Measurements from ENCODE around the gene PLXNA2.

- no peak for TF ChIP-seq ELK1 (IDR thresholded peaks at IDR 0.05; ENCODE audit: low read depth, low read length)
- TF ChIP-seq CTCF (IDR thresholded peaks at IDR 0.05): no peak
- no peak for TF ChIP-seq SMC3 (IDR thresholded peaks at IDR 0.05)
- TF ChIP-seq BHLHE40 (IDR thresholded peaks at IDR 0.05; ENCODE audit: low read depth, low read length): no peak
- no peak for TF ChIP-seq EP300 (IDR thresholded peaks at IDR 0.05)
- no peak for TF ChIP-seq RAD21 (conservative IDR thresholded peaks at IDR 0.05 in 1 of 2, IDR thresholded peaks at IDR 0.05 in 1 of 2)
- no peak for TF ChIP-seq RCOR1 (IDR thresholded peaks at IDR 0.05; ENCODE audit: low read depth, low read length)
- TF ChIP-seq TP53 (CRISPR knock-in tag; IDR thresholded peaks at IDR 0.05): no peak
- no peak for TF ChIP-seq POLR2A (IDR thresholded peaks at IDR 0.05; ENCODE audit: low read length)
- TF ChIP-seq CHD2 (IDR thresholded peaks at IDR 0.05; ENCODE audit: low read length, partially characterized antibody): no peak
- no peak for TF ChIP-seq MAX (IDR thresholded peaks at IDR 0.05)
- no peak for TF ChIP-seq MAZ (IDR thresholded peaks at IDR 0.05; ENCODE audit: borderline replicate concordance, low read depth, low read length)
- no peak for TF ChIP-seq REST (IDR thresholded peaks at IDR 0.05)
Observed at GRCh38 chr1:208145167-208145566, 99.0 kb downstream of the PLXNA2 start.
